HepG2 (cell line): ENCODE data around the gene TMEM129.

Source experiments
- TF ChIP-seq, protein P1 (sequence below): sonication (generic); formaldehyde crosslinking; IDR thresholded peaks from 2 replicates; pipeline ENCODE4 v1.4.0; 2020; ENCODE audit warnings: low read depth, missing genetic modification reagents
- TF ChIP-seq, protein P2 (sequence below): IDR thresholded peaks from 2 replicates; pipeline ENCODE4 v1.6.1; 2012; ENCODE audit warnings: low read depth, low read length, improper control_type of control experiment

- TF ChIP-seq, protein P1, sequence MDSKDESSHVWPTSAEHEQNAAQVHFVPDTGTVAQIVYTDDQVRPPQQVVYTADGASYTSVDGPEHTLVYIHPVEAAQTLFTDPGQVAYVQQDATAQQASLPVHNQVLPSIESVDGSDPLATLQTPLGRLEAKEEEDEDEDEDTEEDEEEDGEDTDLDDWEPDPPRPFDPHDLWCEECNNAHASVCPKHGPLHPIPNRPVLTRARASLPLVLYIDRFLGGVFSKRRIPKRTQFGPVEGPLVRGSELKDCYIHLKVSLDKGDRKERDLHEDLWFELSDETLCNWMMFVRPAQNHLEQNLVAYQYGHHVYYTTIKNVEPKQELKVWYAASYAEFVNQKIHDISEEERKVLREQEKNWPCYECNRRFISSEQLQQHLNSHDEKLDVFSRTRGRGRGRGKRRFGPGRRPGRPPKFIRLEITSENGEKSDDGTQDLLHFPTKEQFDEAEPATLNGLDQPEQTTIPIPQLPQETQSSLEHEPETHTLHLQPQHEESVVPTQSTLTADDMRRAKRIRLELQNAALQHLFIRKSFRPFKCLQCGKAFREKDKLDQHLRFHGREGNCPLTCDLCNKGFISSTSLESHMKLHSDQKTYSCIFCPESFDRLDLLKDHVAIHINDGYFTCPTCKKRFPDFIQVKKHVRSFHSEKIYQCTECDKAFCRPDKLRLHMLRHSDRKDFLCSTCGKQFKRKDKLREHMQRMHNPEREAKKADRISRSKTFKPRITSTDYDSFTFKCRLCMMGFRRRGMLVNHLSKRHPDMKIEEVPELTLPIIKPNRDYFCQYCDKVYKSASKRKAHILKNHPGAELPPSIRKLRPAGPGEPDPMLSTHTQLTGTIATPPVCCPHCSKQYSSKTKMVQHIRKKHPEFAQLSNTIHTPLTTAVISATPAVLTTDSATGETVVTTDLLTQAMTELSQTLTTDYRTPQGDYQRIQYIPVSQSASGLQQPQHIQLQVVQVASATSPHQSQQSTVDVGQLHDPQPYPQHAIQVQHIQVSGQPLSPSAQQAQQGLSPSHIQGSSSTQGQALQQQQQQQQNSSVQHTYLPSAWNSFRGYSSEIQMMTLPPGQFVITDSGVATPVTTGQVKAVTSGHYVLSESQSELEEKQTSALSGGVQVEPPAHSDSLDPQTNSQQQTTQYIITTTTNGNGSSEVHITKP (CRISPR knock-in tag), result no peak
- TF ChIP-seq, protein P2, sequence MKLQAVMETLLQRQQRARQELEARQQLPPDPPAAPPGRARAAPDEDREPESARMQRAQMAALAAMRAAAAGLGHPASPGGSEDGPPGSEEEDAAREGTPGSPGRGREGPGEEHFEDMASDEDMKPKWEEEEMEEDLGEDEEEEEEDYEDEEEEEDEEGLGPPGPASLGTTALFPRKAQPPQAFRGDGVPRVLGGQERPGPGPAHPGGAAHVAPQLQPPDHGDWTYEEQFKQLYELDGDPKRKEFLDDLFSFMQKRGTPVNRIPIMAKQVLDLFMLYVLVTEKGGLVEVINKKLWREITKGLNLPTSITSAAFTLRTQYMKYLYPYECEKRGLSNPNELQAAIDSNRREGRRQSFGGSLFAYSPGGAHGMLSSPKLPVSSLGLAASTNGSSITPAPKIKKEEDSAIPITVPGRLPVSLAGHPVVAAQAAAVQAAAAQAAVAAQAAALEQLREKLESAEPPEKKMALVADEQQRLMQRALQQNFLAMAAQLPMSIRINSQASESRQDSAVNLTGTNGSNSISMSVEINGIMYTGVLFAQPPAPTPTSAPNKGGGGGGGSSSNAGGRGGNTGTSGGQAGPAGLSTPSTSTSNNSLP, result no peak
These were observed 38.2 kb upstream of the TMEM129 start for GRCh38 chr4:1759170-1759817.
